Right lobe of liver (tissue), 4 donors: ENCODE data around the gene WDFY4.

Source experiments
- POLR2A ChIP-seq: fragments of 450-650 bp; IDR thresholded peaks from one replicate; pipeline ENCODE4 v1.6.1; 2017; ENCODE audit warnings: antibody characterized with exemption, mild to moderate bottlenecking
- TF ChIP-seq, protein P1 (sequence below), 4 donors: fragments of 200-600 bp in 3 of 4; fragments of 450-650 bp in 1 of 4; IDR thresholded peaks; one replicate each; pipeline versions ENCODE4 v1.5.1 to v1.8.0; 2016 to 2022; ENCODE audit warnings: antibody characterized with exemption in 4 of 4, mild to moderate bottlenecking in 2 of 4
- donor health status: DM: no; HTN: no; CAD: no.
- donor health status: DM: no; HTN: no; CAD: no.
- donor health status: DM: no; HTN: yes; CAD: no.

DNA sequence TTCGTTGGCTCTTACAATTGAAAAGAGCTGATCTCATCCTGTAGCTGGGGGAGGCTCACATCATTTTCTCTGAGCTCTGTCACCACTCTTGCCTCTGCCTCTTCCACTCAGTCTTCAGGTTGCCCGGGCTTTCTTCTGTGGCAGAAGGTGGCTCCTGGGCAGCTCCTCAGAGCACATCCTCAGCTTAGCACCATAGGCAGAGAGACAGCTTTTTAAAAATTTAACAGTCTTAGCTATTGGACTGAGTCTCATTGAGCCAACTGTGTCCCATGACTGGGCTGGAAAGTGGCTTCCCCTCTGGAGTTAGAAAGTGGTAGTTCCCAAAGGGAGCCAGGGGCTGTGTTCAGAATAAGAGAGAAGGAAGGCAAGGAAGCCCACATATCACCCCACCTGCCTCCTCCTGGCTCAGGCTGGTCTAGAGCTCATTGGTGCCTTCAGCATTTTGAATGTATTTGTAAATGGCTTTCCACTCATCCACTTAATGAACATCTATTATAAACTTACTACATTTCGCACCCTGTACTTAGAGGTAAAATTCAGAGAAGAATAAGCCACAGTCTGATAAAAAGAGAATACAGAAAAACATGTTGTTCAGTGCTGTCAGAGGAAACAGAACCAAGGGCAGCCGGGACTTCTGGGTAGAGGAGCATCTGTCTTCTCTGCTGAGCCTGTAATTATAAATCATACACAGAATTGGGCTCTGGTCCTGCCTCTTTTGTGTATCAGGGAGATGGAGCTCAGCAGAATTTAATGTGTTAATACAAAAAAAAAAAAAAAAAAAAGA lies 119.3 kb downstream of the WDFY4 start:
- TF ChIP-seq, protein P1, sequence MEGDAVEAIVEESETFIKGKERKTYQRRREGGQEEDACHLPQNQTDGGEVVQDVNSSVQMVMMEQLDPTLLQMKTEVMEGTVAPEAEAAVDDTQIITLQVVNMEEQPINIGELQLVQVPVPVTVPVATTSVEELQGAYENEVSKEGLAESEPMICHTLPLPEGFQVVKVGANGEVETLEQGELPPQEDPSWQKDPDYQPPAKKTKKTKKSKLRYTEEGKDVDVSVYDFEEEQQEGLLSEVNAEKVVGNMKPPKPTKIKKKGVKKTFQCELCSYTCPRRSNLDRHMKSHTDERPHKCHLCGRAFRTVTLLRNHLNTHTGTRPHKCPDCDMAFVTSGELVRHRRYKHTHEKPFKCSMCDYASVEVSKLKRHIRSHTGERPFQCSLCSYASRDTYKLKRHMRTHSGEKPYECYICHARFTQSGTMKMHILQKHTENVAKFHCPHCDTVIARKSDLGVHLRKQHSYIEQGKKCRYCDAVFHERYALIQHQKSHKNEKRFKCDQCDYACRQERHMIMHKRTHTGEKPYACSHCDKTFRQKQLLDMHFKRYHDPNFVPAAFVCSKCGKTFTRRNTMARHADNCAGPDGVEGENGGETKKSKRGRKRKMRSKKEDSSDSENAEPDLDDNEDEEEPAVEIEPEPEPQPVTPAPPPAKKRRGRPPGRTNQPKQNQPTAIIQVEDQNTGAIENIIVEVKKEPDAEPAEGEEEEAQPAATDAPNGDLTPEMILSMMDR (IDR thresholded peaks at IDR 0.05): no peak
- no peak for TF ChIP-seq POLR2A
